Urinary bladder (tissue), 4 donors: ENCODE data around the gene LRRTM3. TPM values are rescaled to one million over a fixed set of nuclear protein-coding genes. Genes with fewer than 3 reads are reported as not detected.

Source experiments
- DNase-seq: peaks from one replicate; pipeline ENCODE4 v3.0.0-alpha.2; 2015; ENCODE audit errors: extremely low spot score
- H3K27ac ChIP-seq: one replicate; pipeline ENCODE4 v1.5.1; 2013; ENCODE audit warnings: low read depth, mild to moderate bottlenecking, moderate library complexity
- H3K36me3 ChIP-seq: one replicate; pipeline ENCODE4 v1.6.1; 2013; ENCODE audit warnings: mild to moderate bottlenecking, moderate library complexity; ENCODE audit not compliant: insufficient read depth
- H3K4me1 ChIP-seq: one replicate; pipeline ENCODE4 v1.6.1; 2013; ENCODE audit warnings: mild to moderate bottlenecking, moderate library complexity; ENCODE audit not compliant: insufficient read depth
- H3K4me3 ChIP-seq: one replicate; pipeline ENCODE4 v1.5.1; 2013; ENCODE audit warnings: low read depth, low read length
- WGBS: extraction: QIAGEN DNeasy Blood & Tissue Kit; methylation state at CpG from one replicate; pipeline ENCODE4 v1.1.7; 2013; 5-methylcytosine and 5-hydroxymethylcytosine counted together
- polyA plus RNA-seq: library from polyadenylated mRNA; stranded (reverse); fragments of 200-250 nt; gene quantifications from one replicate; pipeline ENCODE4 v1.2.3, GENCODE V29; 2013
- total RNA-seq: library from RNA; depleted of rRNA; stranded (reverse); fragments of >200 nt; gene quantifications from one replicate; pipeline ENCODE4 v1.2.3, GENCODE V29; 2014
- donor health status: healthy with polysubstance abuse.
- donor health status: healthy.

LRRTM3 gene
- total and polyA plus RNA-seq, 2 donors, result 0.30 to 0.85 TPM

DNA sequence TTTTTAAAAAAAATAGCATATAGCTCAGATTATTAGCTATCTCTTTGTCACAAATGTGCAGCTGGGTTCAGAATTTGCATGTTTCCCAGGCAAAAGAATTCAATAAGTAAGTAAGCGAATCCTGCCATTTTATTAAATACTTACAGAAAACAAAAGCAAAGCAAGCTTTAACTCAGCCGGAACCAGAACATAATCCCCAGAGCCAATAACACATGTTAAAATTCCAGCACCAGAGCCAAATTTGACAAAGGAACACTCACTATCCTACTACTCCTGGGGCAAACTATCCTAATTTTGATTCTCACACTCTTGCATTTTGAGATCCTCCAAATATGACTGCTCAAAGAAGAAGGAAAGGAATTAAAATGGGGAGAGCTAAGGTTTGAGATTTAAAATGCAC lies 32.6 kb downstream of the LRRTM3 start:
- 40% methylated on average over 2 of the region's 2 CpGs for WGBS
- DNase-seq, result no peak
- no peaks in the 10 kb centered on the region for H3K36me3 ChIP-seq

DNA sequence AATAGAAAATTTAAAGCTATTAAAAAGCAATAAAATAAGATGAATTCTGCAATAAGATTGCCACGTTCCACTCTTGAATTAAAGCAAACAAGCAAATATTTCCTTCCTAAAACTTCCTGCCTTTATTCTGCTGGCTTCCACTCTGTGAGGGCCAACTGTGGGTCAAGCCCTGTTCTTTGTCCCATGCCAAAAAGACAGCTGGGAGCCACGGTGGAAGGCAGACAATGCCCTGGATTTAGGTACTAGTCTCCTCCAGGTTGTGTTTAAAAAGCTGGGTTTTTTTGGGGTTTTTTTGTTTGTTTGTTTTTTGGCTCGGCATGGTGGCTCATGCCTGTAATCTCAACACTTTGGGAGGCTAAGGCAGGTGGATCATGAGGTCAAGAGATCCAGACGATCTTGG lies 39.1 kb downstream of the LRRTM3 start:
- 69% methylated on average over 4 of the region's 4 CpGs for WGBS

More for the DNA sequence above, 32.6 kb downstream of the LRRTM3 start:
- Histone ChIP-seq H3K4me3 (no peak overlapping the region), H3K4me1 (no peaks in the 10 kb centered on the region), H3K27ac (no peak overlapping the region)

DNA sequence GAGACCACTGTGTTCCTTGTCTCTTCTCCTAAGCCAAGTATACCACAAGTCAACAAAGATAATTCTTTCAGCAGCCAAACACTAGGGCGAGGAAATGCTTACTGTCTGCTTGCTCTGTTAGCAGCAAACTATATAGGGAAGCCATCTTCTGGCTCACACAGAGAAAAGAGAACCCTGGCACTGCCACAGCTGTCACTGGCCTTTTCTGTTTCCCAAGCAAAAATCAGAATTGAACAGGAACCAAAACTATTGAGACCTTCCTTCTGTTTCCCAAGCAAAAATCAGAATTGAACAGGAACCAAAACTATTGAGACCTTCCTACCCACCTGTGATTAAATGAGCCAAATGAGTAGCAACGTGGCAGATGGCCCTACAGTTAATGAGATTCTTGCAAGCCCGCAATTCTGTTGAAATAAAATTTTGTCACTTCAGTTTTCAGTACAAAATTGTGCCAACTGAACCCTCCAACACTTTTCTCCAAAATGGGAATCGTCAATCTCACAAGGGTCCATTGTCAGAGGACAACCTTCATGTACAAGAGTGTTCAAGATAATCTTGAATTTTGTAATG lies 54.5 kb downstream of the LRRTM3 start:
- H3K4me3 ChIP-seq, result no peak overlapping the region
- WGBS, result 92% methylated on average over 4 of the region's 4 CpGs
- DNase-seq, result no peak
- no peaks in the 10 kb centered on the region for H3K4me1 ChIP-seq
- no peak overlapping the region for H3K27ac ChIP-seq
- H3K36me3 ChIP-seq, result no peaks in the 10 kb centered on the region

More for the DNA sequence above, 39.1 kb downstream of the LRRTM3 start:
- no peak overlapping the region for H3K27ac ChIP-seq
- no peak for DNase-seq
- H3K4me1 ChIP-seq, result no peaks in the 10 kb centered on the region
- no peaks in the 10 kb centered on the region for H3K36me3 ChIP-seq
- no peak overlapping the region for H3K4me3 ChIP-seq

DNA sequence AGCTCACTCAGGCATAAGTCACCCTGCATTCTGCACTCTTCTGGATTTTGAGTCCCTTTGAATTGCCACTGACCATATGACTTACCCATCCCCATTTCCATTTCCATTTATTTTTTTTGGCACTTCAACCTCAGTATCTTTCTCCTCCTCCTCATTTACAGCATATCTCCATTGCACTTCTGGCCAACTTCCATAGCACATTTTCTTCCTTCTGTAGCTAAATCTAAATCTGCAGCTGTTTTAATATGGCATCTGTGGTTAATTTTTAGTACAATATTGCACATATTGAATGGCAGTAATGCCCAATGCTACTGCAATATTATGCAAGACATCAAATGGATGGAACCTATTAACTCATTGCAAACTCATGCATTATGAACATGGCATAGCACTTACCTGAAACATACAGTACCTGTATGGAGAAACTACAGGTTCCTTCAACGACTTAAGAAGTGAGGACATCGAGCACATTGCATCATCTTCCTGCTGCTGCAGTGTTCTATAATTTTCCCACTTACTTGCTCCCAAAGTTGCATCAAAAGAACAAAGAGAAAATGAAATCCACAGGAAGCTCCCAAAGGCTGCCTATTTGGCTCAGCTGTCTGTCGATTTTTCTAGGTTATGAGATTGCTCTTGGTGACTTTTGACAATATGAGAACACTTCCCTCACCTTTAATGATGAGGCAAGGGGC lies 55.7 kb downstream of the LRRTM3 start:
- no peak for DNase-seq
- 89% methylated on average over 3 of the region's 3 CpGs for WGBS

DNA sequence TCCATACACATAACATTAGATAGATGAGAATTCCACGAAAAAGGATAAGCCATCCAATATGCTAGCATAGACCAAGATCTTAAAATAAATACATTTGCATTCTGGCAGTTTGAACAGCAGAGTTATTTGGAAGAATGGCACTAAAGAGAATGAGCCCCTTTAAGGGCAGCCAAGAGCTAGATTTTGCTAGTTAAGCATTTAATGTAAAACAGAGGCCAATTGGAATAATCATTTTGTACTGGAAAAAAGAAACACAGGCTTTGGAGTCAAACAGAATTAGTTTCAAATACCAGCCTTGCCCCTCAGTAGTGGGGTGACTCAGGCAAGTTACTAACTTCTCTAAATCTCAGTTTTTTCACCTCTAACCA lies 56.2 kb downstream of the LRRTM3 start:
- no peaks in the 10 kb centered on the region for H3K36me3 ChIP-seq

More for the DNA sequence above, 55.7 kb downstream of the LRRTM3 start:
- Histone ChIP-seq H3K4me3 (no peak overlapping the region), H3K36me3 (no peaks in the 10 kb centered on the region), H3K4me1 (no peaks in the 10 kb centered on the region), H3K27ac (no peak overlapping the region)

DNA sequence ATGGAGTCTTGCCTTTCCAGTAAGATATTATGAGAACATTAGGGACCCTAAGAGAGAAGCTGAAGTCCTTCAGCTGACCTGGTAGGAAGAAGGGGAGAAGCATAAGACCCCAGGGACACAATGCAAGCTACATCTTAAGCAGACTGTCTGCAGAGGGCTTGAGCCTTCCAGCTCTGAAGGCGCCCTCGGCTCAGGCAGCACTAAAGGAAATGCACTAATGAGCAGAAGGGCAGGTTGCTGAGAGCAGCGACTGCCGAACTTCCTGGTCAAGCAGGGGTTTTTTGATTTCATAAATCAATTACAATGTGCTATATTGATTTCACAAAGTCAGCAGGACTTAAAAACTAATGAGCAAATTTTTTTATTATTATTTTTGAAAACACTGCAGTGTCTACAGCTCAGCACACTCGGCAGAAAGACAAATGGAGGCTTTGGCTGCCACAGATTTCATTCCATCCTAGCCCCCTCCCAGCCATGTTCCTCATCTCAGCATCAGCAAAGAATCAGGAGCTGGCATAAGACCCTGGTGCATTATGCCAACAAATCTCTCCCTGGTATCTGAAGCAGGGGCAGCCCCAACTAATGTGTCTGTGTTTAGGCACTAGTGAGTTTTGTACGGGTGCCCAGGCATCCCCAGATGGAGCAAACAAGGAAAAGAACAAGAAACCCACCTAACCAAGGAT lies 57.1 kb downstream of the LRRTM3 start:
- WGBS, result 65% methylated on average over 6 of the region's 6 CpGs

More for the DNA sequence above, 56.2 kb downstream of the LRRTM3 start:
- no peaks in the 10 kb centered on the region for H3K4me1 ChIP-seq
- H3K27ac ChIP-seq, result no peak overlapping the region
- no peak overlapping the region for H3K4me3 ChIP-seq
- DNase-seq, result no peak
- WGBS, result 89% methylated on average over 1 of the region's 1 CpG

DNA sequence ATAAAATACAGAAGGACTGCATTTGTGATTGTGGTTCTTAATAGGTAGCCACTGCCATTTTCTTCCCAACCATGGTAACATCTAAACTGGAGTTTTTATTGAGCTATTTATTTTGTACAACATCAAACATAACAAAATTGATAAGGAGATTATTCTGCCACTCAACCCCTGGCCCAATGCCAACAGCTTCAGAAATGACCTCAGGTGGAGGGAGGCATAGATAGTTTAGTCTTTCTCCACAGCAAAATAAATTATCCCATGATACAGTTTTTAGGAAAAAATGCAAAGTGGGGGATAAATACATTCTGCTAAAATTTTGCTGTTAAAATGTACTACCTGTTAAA lies 57.6 kb downstream of the LRRTM3 start:
- Histone ChIP-seq H3K4me3 (no peak overlapping the region), H3K36me3 (no peaks in the 10 kb centered on the region)

More for the DNA sequence above, 57.1 kb downstream of the LRRTM3 start:
- H3K36me3 ChIP-seq, result no peaks in the 10 kb centered on the region
- no peak overlapping the region for H3K27ac ChIP-seq
- no peak overlapping the region for H3K4me3 ChIP-seq
- DNase-seq, result no peak
- no peaks in the 10 kb centered on the region for H3K4me1 ChIP-seq

DNA sequence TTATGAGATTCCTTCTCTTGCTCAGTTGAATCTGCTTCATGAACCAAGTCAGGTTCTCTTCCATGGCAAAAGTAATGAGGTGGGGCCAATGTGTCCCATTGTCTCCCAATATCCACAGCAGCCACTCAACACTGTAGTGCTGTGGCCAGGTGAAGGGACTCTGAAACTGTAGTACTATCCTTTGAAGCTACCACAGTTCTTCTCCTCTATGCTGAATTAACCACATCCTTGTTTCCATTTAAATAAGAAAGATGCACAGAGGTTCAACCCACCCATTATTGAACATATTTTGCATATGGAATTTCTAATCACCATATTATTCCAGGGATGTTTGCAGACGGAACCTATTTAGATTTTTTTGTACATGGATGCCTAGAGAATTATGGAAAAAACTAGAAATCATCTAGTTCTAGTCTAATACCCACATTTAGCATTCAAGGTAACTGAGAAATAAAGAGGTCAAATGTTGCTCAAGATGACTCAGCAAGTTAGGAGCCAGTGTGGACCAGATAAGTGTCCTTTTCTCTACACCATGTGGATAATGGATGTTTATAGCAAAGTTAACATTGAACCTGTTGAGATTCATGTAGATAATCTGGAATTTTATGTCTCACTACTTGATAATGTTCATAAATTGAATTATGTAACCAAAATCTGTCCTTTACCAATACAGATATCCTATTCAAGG lies 64.5 kb downstream of the LRRTM3 start:
- 89% methylated on average over 1 of the region's 1 CpG for WGBS

More for the DNA sequence above, 57.6 kb downstream of the LRRTM3 start:
- DNase-seq, result no peak
- Histone ChIP-seq H3K27ac (no peak overlapping the region), H3K4me1 (no peaks in the 10 kb centered on the region)

DNA sequence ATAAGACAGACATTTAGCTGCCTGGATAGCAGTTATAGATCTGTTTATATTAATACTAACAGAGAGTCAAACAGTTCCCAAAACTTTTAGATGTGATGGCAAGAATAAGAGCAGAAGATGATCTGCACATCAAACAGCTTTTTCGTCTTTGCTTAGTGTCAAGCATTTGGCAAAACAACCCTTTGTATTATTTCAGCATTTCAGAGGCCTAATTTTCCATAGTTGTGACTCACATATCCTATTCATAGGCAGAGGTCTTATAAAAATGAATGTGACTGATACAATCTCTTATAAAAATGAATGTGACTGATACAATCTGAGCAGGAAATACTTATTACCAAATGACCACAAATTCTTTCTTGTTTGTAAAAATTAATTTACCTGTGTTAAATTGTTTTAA lies 71.2 kb downstream of the LRRTM3 start:
- DNase-seq, result no peak
- 21% methylated on average over 1 of the region's 1 CpG for WGBS
- Histone ChIP-seq H3K36me3 (no peaks in the 10 kb centered on the region), H3K27ac (no peak overlapping the region), H3K4me3 (no peak overlapping the region), H3K4me1 (no peaks in the 10 kb centered on the region)

More for the DNA sequence above, 64.5 kb downstream of the LRRTM3 start:
- H3K36me3 ChIP-seq, result no peaks in the 10 kb centered on the region
- no peak overlapping the region for H3K4me3 ChIP-seq
- no peak overlapping the region for H3K27ac ChIP-seq
- no peak for DNase-seq
- no peaks in the 10 kb centered on the region for H3K4me1 ChIP-seq

DNA sequence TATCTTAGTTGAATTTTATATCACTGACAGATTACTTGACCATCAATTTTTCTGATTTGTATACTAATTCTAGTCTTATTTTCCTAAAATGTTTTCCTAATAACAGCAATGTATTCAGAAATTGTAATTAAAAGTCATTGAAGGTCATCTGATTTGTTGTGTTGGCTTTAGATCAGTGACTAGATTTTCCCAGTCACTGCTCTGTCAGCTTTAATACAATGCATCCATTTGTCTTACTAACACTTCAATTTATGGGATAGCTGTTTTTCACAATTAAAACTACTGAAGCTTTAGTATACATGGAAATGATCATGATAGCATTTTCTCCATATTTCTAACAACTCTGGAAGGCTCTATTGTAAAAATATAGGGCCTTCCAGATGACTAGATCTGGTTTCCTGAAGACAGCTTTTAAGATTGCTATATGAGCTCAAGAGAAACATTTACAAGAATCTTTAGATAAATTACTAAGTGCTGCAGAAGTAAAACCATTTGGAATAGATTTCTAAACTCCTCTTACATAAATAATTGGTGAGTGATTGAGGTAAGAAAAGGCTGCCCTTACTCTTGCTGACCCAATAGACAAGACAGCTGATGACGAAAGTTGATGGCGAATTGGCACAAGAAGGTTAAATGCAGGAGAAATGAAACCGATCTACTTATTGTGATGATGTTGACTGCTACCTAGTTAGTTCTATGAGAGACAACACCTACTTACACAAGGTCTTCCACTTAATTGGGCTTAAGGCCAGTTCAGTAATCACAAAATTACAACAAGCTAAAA lies 74.1 kb downstream of the LRRTM3 start:
- Histone ChIP-seq H3K27ac (no peak overlapping the region), H3K4me3 (no peak overlapping the region), H3K36me3 (no peaks in the 10 kb centered on the region), H3K4me1 (no peaks in the 10 kb centered on the region)
- DNase-seq, result no peak
- WGBS, result 91% methylated on average over 3 of the region's 3 CpGs

DNA sequence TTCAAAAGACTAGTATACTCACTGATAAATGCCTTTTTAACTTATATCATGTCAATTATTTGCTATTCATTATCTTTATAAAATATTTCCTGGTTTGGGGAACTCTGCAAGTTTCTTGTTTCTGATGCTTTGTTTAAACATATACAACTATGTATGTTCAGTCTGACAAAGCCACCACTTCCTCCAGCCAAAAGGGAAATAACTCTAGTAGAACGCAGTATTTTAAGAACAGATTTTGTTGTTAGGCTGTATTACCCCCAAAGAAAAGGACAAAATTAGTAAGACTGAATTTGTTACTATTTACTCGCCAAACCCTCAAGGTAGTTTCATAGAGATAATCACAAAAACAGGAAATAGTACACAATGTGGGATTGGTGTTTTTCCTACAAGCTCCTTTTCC lies 78.9 kb downstream of the LRRTM3 start:
- H3K4me1 ChIP-seq, result no peaks in the 10 kb centered on the region
- WGBS, result 78% methylated on average over 2 of the region's 2 CpGs
- no peaks in the 10 kb centered on the region for H3K36me3 ChIP-seq
- H3K4me3 ChIP-seq, result no peak overlapping the region
- DNase-seq, result no peak
- H3K27ac ChIP-seq, result no peak overlapping the region

DNA sequence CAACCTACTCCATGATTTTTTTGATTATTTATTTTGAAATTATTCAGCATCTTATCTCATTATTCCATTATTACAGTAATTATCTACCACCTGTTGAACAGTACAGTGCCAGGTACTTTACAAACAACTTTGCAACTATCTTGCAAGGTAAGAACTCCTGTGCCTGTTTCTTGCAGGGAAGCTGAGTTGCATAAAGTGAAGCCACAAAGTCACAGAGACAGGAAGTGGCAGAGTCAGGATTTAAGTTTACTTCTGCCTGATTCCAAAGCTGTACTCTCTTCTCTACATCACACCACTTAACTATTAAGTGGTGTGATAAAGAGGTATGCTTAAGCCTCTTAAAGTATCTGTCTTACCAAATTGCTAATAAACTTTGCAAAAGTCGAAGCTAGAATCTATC lies 80.1 kb downstream of the LRRTM3 start:
- Histone ChIP-seq H3K4me3 (no peak overlapping the region), H3K27ac (no peak overlapping the region), H3K36me3 (no peaks in the 10 kb centered on the region), H3K4me1 (no peaks in the 10 kb centered on the region)
- no peak for DNase-seq
- 55% methylated on average over 1 of the region's 1 CpG for WGBS

DNA sequence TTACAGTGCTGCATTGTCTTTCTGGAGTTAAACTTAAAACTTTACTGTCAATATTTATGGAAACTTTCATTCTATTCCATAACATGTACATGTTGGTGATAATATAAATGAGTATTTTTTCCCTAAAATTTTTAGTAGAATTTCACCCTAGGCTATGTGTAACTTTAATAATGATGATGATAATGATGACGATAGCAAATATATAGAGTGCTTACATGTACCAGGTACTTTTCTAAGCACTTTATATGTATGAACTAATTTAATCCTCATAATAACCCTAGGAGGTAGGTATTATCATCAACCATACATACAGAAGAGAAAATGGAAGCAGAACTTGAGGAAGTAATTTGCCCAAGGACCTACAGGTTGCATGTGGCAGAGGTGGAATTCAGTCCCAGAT lies 85.6 kb downstream of the LRRTM3 start:
- Histone ChIP-seq H3K4me3 (no peak overlapping the region), H3K27ac (no peak overlapping the region), H3K36me3 (no peaks in the 10 kb centered on the region), H3K4me1 (no peaks in the 10 kb centered on the region)
- 99% methylated on average over 1 of the region's 1 CpG for WGBS
- DNase-seq, result no peak
